Stimulated activated memory B cell treated with anti-CD40 and anti-IgM and Interleukin-4, amounts not matched to agents 10 μg/mL and 1 μg/mL and 100 μg/mL, for 72 hours (primary cell): ENCODE results near the gene CROCC.

Experiments used
- ATAC-seq: fragments of 150-1000 bp; cut with Tn5 transposase; 2 replicates; pipeline ENCODE4 v1.10.0; 2021
- H3K27ac Mint-ChIP-seq: one replicate; pipeline ENCODE4 v1.8.0; 2022; ENCODE audit warnings: mild to moderate bottlenecking, mixed read lengths
- H3K27me3 Mint-ChIP-seq: one replicate; pipeline ENCODE4 v1.8.0; 2022; ENCODE audit warnings: mixed read lengths
- H3K36me3 Mint-ChIP-seq: one replicate; pipeline ENCODE4 v1.8.0; 2022; ENCODE audit warnings: mixed read lengths
- H3K4me1 Mint-ChIP-seq: one replicate; pipeline ENCODE4 v1.8.0; 2022; ENCODE audit warnings: mixed read lengths
- H3K4me3 Mint-ChIP-seq: one replicate; pipeline ENCODE4 v1.8.0; 2022; ENCODE audit warnings: mild to moderate bottlenecking, moderate library complexity, mixed read lengths
- H3K9me3 Mint-ChIP-seq: one replicate; pipeline ENCODE4 v1.8.0; 2022; ENCODE audit warnings: mixed read lengths

The CROCC gene

GRCh38 chr1:16988210-16988609 is 66.5 kb downstream of the CROCC start:
- no peak overlapping the region for H3K27ac Mint-ChIP-seq
- no peaks in the 10 kb centered on the region for H3K9me3 Mint-ChIP-seq
- H3K36me3 Mint-ChIP-seq, result peaks cover 38% of the 10 kb centered on the region
- no peaks in the 10 kb centered on the region for H3K4me1 Mint-ChIP-seq
- no peak for ATAC-seq
- no peak overlapping the region for H3K4me3 Mint-ChIP-seq
- H3K27me3 Mint-ChIP-seq, result peaks cover 5% of the 10 kb centered on the region

- no peak overlapping the region for H3K4me3 Mint-ChIP-seq
- no peaks in the 10 kb centered on the region for H3K9me3 Mint-ChIP-seq
- H3K27me3 Mint-ChIP-seq, result no peaks in the 10 kb centered on the region
- H3K27ac Mint-ChIP-seq, result no peak overlapping the region
- ATAC-seq, result no peak
- H3K4me1 Mint-ChIP-seq, result no peaks in the 10 kb centered on the region
- H3K36me3 Mint-ChIP-seq, result peaks cover 40% of the 10 kb centered on the region
Measured at GRCh38 chr1:16989676-16990391, 68.1 kb downstream of the CROCC start.

- Mint-ChIP-seq H3K36me3 (peaks cover 41% of the 10 kb centered on the region), H3K27ac (no peak overlapping the region), H3K4me3 (no peak overlapping the region), H3K4me1 (no peaks in the 10 kb centered on the region), H3K27me3 (no peaks in the 10 kb centered on the region), H3K9me3 (no peaks in the 10 kb centered on the region)
- no peak for ATAC-seq
Measured at GRCh38 chr1:16991571-16991970, 69.8 kb downstream of the CROCC start.

- Mint-ChIP-seq H3K4me3 (no peak overlapping the region), H3K4me1 (no peaks in the 10 kb centered on the region), H3K36me3 (peaks cover 36% of the 10 kb centered on the region), H3K27me3 (no peaks in the 10 kb centered on the region), H3K9me3 (no peaks in the 10 kb centered on the region), H3K27ac (no peak overlapping the region)
- ATAC-seq, result no peak
Measured at GRCh38 chr1:16992102-16992501, 70.4 kb downstream of the CROCC start.

- ATAC-seq, result no peak
- Mint-ChIP-seq H3K9me3 (no peaks in the 10 kb centered on the region), H3K36me3 (peaks cover 31% of the 10 kb centered on the region)
Measured at GRCh38 chr1:16992675-16993074, 70.9 kb downstream of the CROCC start.

GRCh38 chr1:16993521-16994038 is 71.8 kb downstream of the CROCC start:
- H3K27ac Mint-ChIP-seq, result no peak overlapping the region
- H3K36me3 Mint-ChIP-seq, result peaks cover 33% of the 10 kb centered on the region
- H3K4me1 Mint-ChIP-seq, result no peaks in the 10 kb centered on the region
- no peaks in the 10 kb centered on the region for H3K27me3 Mint-ChIP-seq
- no peak overlapping the region for H3K4me3 Mint-ChIP-seq
- H3K9me3 Mint-ChIP-seq, result no peaks in the 10 kb centered on the region
- no peak for ATAC-seq

More at GRCh38 chr1:16992675-16993074, 70.9 kb downstream of the CROCC start:
- Mint-ChIP-seq H3K27me3 (no peaks in the 10 kb centered on the region), H3K27ac (no peak overlapping the region), H3K4me1 (no peaks in the 10 kb centered on the region), H3K4me3 (no peak overlapping the region)

- Mint-ChIP-seq H3K27me3 (no peaks in the 10 kb centered on the region), H3K4me3 (no peak overlapping the region), H3K27ac (no peak overlapping the region), H3K36me3 (peaks cover 46% of the 10 kb centered on the region), H3K4me1 (no peaks in the 10 kb centered on the region), H3K9me3 (no peaks in the 10 kb centered on the region)
- ATAC-seq, result no peak
Measured at GRCh38 chr1:16996845-16997244, 75.1 kb downstream of the CROCC start.

- ATAC-seq, result no peak
- H3K4me3 Mint-ChIP-seq, result no peak overlapping the region
- no peaks in the 10 kb centered on the region for H3K4me1 Mint-ChIP-seq
- H3K27me3 Mint-ChIP-seq, result no peaks in the 10 kb centered on the region
- no peaks in the 10 kb centered on the region for H3K9me3 Mint-ChIP-seq
- H3K27ac Mint-ChIP-seq, result no peak overlapping the region
- peaks cover 56% of the 10 kb centered on the region for H3K36me3 Mint-ChIP-seq
Measured at GRCh38 chr1:16998589-16998988, 76.9 kb downstream of the CROCC start.

- Mint-ChIP-seq H3K27ac (no peak overlapping the region), H3K27me3 (no peaks in the 10 kb centered on the region), H3K4me1 (no peaks in the 10 kb centered on the region), H3K4me3 (no peak overlapping the region), H3K9me3 (no peaks in the 10 kb centered on the region), H3K36me3 (peaks cover 65% of the 10 kb centered on the region)
- no peak for ATAC-seq
Measured at GRCh38 chr1:16999863-17000262, 78.1 kb downstream of the CROCC start.

GRCh38 chr1:17001760-17002523 is 80.2 kb downstream of the CROCC start:
- no peaks in the 10 kb centered on the region for H3K4me1 Mint-ChIP-seq
- peaks cover 59% of the 10 kb centered on the region for H3K36me3 Mint-ChIP-seq
- H3K27ac Mint-ChIP-seq, result no peak overlapping the region
- H3K4me3 Mint-ChIP-seq, result no peak overlapping the region
- no peaks in the 10 kb centered on the region for H3K9me3 Mint-ChIP-seq
- no peak for ATAC-seq
- no peaks in the 10 kb centered on the region for H3K27me3 Mint-ChIP-seq

- Mint-ChIP-seq H3K9me3 (no peaks in the 10 kb centered on the region), H3K4me3 (no peak overlapping the region), H3K36me3 (peaks cover 59% of the 10 kb centered on the region), H3K4me1 (no peaks in the 10 kb centered on the region), H3K27me3 (no peaks in the 10 kb centered on the region), H3K27ac (no peak overlapping the region)
- no peak for ATAC-seq
Measured at GRCh38 chr1:17002524-17002902, 80.8 kb downstream of the CROCC start.

- H3K36me3 Mint-ChIP-seq, result peaks cover 42% of the 10 kb centered on the region
- H3K27ac Mint-ChIP-seq, result no peak overlapping the region
- H3K4me3 Mint-ChIP-seq, result no peak overlapping the region
- H3K9me3 Mint-ChIP-seq, result no peaks in the 10 kb centered on the region
- no peak for ATAC-seq
- H3K4me1 Mint-ChIP-seq, result peaks cover 3% of the 10 kb centered on the region
- no peaks in the 10 kb centered on the region for H3K27me3 Mint-ChIP-seq
Measured at GRCh38 chr1:17004466-17005364, 83.0 kb downstream of the CROCC start.

- H3K27ac Mint-ChIP-seq, result no peak overlapping the region
- H3K9me3 Mint-ChIP-seq, result no peaks in the 10 kb centered on the region
- no peak overlapping the region for H3K4me3 Mint-ChIP-seq
- no peak for ATAC-seq
- peaks cover 36% of the 10 kb centered on the region for H3K36me3 Mint-ChIP-seq
- H3K27me3 Mint-ChIP-seq, result no peaks in the 10 kb centered on the region
- peaks cover 9% of the 10 kb centered on the region for H3K4me1 Mint-ChIP-seq
Measured at GRCh38 chr1:17005365-17005740, 83.6 kb downstream of the CROCC start.

- ATAC-seq, result no peak
- no peak overlapping the region for H3K27ac Mint-ChIP-seq
- H3K36me3 Mint-ChIP-seq, result peaks cover 26% of the 10 kb centered on the region
- no peak overlapping the region for H3K4me3 Mint-ChIP-seq
- H3K9me3 Mint-ChIP-seq, result no peaks in the 10 kb centered on the region
- peaks cover 22% of the 10 kb centered on the region for H3K4me1 Mint-ChIP-seq
- no peaks in the 10 kb centered on the region for H3K27me3 Mint-ChIP-seq
Measured at GRCh38 chr1:17007121-17007520, 85.4 kb downstream of the CROCC start.

- Mint-ChIP-seq H3K4me1 (peaks cover 30% of the 10 kb centered on the region), H3K27ac (no peak overlapping the region), H3K27me3 (no peaks in the 10 kb centered on the region), H3K36me3 (peaks cover 18% of the 10 kb centered on the region), H3K9me3 (no peaks in the 10 kb centered on the region), H3K4me3 (no peak overlapping the region)
- no peak for ATAC-seq
Measured at GRCh38 chr1:17008208-17008855, 86.6 kb downstream of the CROCC start.
